ENCODE data around the gene RETREG2.
"Not testable (repeated sequence)": the region's sequence is repeated elsewhere in the genome, so short reads cannot be mapped to it uniquely, and the experiment has no call there.

RETREG2 gene

GRCh38 chr2:219198974-219199373 lies 20.9 kb downstream of the RETREG2 start:
- DNase-seq: no peak

DNA sequence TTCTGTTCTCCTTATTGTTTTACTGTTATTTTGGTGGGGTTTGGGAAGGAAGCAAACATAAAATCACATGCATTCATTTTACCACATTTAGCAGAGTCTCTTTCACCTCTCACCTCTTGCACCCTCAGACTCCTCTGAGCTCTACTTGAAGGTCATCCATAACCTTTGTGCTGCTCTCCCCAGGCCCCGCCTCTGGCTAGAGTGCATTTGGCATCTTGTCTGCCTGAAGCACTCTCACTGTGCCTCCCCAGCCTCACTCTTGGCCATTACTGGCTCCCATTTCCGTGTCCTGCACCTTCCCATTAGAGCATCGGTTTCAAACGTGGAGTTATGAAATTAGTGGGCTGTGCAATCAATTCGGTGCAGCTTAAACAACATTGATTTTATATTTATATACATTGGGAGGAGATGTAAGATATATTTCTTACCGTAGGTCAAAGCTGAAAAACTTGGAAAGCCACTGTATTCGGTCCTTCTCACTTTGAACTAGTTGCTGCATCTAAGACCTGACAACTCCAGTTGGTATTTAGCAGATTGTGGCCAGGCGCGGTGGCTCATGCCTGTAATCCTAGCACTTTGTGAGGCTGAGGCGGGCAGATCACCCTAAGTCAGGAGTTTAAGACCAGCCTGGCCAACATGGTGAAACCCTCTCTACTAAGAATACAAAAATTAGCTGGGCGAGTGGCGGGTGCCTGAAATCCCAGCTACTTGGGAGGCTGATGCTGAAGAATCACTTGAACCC lies 21.6 kb downstream of the RETREG2 start:
- no peak for DNase-seq

DNA sequence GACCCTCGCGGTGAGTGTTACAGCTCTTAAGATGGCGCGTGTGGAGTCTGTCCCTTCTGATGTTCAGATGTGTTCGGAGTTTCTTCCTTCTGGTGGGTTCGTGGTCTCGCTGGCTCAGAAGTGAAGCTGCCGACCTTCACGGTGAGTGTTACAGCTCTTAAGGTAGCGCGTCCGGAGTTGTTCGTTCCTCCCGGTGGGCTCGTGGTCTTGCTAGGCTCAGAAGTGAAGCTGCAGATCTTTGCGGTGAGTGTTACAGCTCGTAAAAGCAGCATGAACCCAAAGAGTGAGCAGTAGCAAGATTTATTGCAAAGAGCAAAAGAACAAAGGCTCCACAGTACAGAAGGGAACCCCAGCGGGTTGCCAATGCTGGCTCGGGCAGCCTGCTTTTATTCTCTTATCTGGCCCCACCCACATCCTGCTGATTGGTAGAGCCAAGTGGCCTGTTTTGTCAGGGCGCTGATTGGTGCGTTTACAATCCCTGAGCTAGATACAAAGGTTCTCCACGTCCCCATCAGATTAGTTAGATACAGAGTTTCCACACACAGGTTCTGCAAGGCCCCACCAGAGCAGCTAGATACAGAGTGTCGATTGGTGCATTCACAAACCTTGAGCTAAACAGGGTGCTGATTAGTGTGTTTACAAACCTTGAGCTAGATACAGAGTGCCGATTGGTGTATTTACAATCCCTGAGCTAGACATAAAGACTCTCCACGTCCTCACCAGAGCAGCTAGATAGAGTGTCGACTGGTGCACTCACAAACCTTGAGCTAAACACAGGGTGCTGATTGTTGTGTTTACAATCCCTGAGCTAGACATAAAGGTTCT lies 22.6 kb downstream of the RETREG2 start:
- DNase-seq: not testable (repeated sequence)

GRCh38 chr2:219201331-219201730 lies 23.3 kb downstream of the RETREG2 start:
- not testable (repeated sequence) for DNase-seq

GRCh38 chr2:219204425-219205164 lies 26.5 kb downstream of the RETREG2 start:
- no peak for DNase-seq

DNA sequence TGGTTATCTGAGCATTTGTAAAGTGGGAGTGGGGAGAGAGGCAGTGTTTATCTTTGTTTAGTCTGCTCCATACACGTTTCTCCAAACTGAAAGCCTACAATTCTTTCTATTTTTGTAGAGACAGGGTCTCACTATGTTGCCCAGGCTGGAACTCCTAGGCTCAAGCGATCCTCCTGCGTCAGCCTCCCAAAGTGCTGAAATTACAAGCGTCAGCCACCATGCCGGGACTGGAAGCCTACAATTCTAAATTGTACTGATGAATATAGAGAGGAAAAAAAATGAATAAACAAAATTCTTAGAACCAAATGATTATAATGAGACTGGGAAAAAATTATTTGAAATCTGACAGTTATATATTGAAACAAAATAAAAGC lies 27.1 kb downstream of the RETREG2 start:
- DNase-seq: no peak

DNA sequence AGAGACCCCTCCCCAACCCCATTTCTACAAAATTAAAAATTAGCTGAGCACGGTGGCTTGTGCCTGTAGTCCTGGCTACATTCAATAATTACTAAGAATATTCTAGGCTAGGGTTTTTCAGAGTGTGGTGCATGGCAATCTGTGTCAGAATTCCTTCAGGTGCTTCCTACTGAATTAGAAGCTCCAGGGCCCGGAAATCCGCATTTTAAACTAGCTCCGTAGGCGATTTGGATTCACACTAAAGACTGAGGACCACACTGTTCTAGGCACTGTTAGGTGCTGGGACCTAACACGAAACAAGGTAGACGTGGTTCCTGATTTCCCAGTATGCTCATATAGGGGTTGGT lies 27.9 kb downstream of the RETREG2 start:
- no peak for DNase-seq

DNA sequence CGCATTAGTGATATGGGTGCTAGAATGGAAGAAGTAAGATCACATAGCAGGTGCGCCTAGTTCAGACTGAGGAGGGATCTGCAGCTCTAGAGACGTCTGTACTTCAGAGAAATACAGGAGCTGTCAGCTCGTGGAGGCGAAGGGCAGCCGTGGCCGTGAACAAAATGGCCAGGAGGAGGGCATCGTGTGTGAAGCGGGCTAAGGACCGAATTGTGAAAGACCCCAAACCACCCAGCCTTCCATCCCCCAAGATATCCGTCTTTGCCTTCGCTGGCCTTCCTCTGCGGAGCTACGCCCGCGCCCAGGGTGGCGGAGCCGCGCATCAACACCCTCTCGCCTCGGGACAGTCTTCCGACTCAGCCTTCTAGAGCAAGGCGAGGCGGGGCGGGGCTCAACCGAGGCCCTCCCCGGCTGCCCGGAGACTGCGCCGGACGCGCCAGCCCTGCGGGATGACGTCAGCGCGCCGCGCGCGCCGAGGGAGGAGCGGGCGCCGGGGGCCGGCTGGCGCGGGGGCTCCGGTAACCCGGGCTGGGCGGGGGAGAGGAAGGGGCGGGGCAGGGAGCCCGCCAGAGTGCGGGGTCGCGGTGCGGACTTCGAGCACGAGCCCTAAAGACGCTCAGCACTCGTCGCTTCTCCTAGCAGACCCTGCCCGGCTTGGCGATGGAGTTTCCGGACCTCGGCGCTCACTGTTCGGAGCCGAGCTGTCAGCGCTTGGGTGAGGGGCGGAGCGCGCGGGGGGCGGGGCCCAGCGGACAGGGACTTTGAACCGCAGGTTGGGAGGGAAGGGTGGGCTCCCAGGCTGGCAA lies 28.5 kb downstream of the RETREG2 start, which contains the start of gene ZFAND2B:
Gene ZFAND2B, plus strand, starts transcription at position 455 of the 806 bp plus-strand sequence. Its CDS starts 206 bp downstream, at position 661.
- peak; percentile 96 for DNase-seq

- no peak for DNase-seq
Measured at GRCh38 chr2:219207134-219207883, 29.2 kb downstream of the RETREG2 start.

- no peak for DNase-seq
Measured at GRCh38 chr2:219207884-219208740, 30.0 kb downstream of the RETREG2 start.

DNA sequence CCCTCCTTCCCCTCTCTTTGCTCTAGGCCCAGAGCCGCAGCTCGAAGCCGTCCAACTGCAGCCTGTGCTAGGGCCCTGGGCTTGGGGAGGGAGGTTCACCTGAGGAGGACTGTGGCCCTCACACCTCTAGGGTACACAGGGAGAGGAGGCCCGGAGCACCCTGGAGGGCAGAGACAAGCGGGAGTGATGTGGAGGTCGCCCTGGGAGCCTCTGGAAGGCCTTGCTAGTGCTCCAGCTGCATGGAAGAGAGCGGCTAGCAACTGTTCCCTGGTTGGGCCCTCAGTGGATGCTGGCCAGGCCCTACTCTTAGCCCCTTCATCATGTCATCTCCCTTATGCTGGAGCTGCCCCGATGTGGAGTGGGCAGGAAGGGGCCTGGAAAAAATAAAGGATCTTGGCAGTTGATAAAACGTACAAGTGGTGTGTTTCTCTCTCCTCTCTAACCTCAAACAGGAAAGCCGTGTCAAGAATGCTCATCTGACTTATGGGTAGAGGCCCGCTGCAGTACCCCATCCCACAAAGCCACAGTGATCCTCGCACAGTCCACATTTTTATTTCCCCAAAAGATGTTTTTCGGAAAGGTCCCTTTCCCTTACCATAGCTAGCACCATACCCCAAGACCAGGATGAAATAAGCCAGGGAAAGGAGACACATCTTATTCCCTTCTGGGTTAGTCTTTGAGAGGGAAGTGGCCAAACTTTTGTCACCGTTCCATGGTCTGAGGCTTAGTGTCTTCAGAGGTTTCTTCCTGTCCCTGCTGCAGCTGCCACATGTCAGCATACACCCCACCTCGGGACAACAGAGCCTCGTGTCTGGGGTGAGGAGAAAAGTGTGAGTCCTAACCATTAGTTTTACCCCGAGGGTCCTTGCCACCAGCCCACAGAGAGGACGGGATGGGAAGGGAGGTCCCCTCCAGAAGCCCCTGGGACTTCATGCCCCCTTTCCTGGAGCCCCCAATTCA lies 31.4 kb downstream of the RETREG2 start:
- no peak for DNase-seq

DNA sequence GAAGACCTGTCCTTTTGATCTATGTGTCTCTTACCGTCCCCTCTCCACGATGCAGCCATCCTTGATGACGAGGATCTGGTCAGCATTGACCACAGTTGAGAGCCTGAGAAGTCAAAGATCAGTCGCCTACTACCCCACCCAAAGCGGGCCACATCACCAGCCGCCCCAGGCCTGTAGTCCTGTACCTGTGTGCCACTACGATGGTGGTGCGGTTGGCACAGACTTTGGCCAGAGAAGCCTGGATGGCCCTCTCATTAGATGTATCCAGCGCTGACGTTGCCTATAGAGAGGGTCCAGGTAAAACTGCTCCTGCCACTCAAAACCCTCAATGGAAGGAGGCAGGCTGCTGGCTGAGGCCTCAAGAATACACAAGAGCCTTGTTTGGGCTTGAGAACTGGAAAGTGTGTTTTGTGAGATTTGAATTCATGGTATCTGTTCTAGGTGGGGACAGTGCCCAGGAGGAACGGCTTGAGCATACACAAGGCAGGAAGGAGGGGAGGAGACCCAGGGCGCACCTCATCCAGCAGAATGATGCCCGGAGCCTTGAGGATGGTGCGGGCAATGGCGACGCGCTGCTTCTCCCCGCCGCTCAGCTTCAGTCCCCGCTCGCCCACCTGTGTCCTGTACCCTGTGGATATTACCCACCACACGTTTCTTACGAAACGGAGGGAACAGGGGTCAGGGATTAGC lies 32.3 kb downstream of the RETREG2 start:
- DNase-seq: no peak

DNA sequence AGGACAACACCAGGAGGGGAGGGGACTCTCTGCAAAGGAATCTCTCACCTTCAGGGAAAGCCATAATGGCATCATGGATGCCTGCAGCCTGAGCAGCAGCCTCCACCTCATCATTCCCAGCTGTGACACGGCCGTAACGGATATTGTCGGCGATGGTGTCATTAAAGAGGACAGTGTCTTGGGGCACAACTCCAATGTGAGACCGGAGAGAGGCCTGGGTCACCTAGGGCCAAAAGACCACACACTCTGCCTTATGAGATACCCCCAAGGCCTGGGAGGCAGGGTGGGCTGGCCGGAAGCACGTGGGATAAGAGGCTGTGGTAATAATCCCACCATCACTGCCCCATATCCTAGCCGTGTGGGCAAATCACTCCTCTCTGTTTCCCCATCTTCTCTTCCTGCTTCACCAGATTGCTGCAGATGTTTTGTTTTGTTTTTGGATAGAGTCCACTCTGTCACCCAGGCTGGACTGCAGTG lies 32.8 kb downstream of the RETREG2 start:
- DNase-seq: no peak

- no peak for DNase-seq
Measured at GRCh38 chr2:219213026-219213415, 34.9 kb downstream of the RETREG2 start.

DNA sequence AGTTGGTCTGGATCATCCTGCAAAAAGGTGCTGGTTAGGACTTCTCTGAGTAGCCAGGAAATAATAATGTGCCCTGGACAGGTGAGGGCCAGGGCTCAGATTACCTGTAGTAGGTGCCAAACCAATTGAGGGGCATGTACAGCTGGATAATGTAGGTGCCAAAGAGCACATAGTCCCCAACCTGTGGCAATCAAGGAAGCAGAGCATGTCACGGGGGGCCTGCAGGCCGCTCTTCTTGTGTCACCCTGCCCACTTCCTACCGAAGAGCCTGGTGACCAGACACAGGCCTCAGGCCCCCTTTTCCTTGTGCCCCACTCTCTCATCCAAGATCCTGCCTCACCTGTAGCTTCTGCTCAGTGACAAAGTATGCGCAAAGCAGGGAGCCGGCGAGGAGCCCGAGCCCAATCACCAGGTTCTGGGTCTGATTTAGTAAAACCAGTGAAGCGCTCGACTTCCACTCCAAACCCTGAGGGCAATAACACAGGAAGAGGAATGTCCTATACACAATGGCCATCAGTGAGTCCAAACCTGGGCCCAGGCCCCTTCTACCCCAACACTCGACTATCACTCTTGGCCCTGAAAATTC lies 35.5 kb downstream of the RETREG2 start:
- no peak for DNase-seq

- DNase-seq: no peak
Measured at GRCh38 chr2:219214141-219214540, 36.1 kb downstream of the RETREG2 start.

GRCh38 chr2:219214786-219215185 lies 36.7 kb downstream of the RETREG2 start:
- no peak for DNase-seq

DNA sequence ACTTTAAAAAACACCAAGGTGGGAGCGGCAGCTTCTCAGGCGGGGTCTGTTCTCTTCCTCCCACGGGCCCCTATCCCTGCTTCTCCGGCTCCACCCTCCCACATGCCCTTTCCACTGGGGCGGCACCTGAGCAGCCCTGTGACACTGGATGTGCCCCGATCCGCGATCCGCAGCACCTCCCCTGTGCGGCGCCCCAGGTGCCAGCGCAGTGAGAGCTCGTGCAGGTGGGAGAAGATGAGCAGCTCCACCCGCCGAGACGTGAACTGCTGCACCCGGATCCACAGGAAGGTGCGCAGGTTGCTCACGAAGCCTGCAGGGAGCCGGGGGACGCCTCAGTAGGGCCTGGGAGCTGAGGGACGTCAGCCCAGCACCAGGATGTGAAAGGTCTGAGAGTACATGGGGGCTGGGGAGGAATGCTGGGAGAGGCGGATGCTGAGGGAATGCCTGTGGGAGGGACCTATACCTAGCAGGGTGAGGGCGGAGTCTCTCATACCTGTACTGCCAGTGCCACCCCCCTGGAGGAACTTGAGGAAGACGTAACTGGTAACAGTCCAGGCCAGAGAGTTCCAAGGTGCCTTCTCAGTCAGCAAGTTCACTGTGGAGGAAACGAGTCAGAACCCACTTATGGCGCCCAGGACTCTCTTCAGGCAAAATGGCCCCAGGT lies 37.9 kb downstream of the RETREG2 start:
- DNase-seq: no peak
